Lower leg skin (tissue), 4 donors: Measurements from ENCODE around the gene JARID2. TPM values are rescaled to one million over a fixed set of nuclear protein-coding genes. Genes with fewer than 3 reads are reported as not detected.

Experiments used
- DNase-seq, 2 donors: peaks; one replicate each; pipeline ENCODE4 v3.0.0-alpha.2; 2019; ENCODE audit warnings: low spot score in 2 of 2
- H3K4me3 ChIP-seq: fragments of 200-600 bp; sonication (generic); 2 replicates; pipeline ENCODE4 v1.5.1; 2017; ENCODE audit warnings: mild to moderate bottlenecking, low read depth; ENCODE audit not compliant: poor library complexity, severe bottlenecking
- POLR2A ChIP-seq, 2 donors: fragments of 450-650 bp; IDR thresholded peaks; one replicate each; pipeline ENCODE4 v1.6.1; 2016 to 2017; ENCODE audit warnings: antibody characterized with exemption in 2 of 2, mild to moderate bottlenecking in 1 of 2, moderate library complexity in 1 of 2
- WGBS, 2 donors: methylation state at CpG; one replicate each; pipeline ENCODE4 v1.1.5; 2018; 5-methylcytosine and 5-hydroxymethylcytosine counted together
- intact Hi-C: fragments of 100-400 bp; cut with DNase I; formaldehyde crosslinking; loops from one replicate; pipeline ENCODE4 v1.15.0; 2023; ENCODE audit warnings: low total_unique reads
- total RNA-seq, 4 donors: library from RNA; depleted of rRNA; stranded (reverse); fragments of >200 nt; gene quantifications; one replicate each; pipeline ENCODE4 v1.1.0, GENCODE V29; 2016
- TF ChIP-seq, protein P1 (sequence below), 3 donors: fragments of 450-650 bp; IDR thresholded peaks; one replicate each; pipeline ENCODE4 v1.5.1; 2016; ENCODE audit warnings: antibody characterized with exemption in 3 of 3, mild to moderate bottlenecking in 3 of 3, moderate library complexity in 2 of 3

JARID2 gene
- total RNA-seq, 4 donors from 2014 or later = 17.9 to 24.2 (median 21.6) TPM

DNA sequence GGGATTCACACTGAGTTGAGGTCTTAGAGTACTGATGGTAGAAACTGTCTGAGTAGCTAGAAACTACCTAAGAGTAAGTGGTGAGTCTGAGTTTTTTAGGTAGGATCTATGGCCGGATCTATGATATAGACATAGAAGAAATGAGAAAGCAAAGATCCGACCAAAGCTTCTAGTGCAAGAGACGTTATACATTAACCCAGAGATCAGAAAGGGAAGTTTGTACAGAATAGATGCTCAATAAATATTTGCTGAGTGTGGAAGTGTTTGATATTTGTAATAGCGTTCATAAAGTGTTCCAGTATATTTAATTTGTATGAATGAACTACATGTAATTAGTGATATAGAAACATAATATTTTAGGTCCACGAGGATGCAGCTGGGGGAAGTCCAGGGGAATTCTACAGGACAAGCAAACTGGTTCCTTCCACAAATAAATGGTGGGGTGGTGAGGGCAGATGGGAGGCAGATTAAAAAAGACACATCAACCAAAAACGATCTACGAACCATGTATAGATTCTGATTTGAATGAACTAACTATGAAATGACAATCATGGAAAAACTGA, 31.9 kb upstream of the JARID2 start:
- 88 to 90% methylated on average over 7 of the region's 7 CpGs for WGBS, 2 donors
- no peak for DNase-seq
- H3K4me3 ChIP-seq = no peak overlapping the region
- TF ChIP-seq, protein P1, sequence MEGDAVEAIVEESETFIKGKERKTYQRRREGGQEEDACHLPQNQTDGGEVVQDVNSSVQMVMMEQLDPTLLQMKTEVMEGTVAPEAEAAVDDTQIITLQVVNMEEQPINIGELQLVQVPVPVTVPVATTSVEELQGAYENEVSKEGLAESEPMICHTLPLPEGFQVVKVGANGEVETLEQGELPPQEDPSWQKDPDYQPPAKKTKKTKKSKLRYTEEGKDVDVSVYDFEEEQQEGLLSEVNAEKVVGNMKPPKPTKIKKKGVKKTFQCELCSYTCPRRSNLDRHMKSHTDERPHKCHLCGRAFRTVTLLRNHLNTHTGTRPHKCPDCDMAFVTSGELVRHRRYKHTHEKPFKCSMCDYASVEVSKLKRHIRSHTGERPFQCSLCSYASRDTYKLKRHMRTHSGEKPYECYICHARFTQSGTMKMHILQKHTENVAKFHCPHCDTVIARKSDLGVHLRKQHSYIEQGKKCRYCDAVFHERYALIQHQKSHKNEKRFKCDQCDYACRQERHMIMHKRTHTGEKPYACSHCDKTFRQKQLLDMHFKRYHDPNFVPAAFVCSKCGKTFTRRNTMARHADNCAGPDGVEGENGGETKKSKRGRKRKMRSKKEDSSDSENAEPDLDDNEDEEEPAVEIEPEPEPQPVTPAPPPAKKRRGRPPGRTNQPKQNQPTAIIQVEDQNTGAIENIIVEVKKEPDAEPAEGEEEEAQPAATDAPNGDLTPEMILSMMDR (IDR thresholded peaks at IDR 0.05) = no peak
- TF ChIP-seq POLR2A (IDR thresholded peaks at IDR 0.05) = no peak
- intact Hi-C loops = no loop called here

DNA sequence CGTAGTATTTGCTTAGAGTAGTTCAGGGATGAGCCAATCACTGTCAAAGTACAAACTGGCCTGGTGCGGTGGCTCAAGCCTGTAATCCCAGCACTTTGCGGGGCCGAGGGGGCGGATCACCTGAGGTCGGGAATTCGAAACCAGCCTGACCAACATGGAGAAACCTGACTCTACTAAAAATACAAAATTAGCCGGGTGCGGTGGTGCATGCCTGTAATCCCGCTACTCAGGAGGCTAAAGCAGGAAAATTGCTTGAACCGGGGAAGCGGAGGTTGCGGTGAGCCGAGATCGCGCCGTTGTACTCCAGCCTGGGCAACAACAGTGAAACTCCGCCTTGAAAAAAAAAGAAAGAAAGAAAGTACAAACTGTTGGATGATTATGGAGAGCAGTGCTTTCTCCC, 27.5 kb upstream of the JARID2 start:
- intact Hi-C loops = no loop called here
- no peak overlapping the region for H3K4me3 ChIP-seq
- 96% methylated on average over 18 of the region's 18 CpGs for WGBS, 2 donors

DNA sequence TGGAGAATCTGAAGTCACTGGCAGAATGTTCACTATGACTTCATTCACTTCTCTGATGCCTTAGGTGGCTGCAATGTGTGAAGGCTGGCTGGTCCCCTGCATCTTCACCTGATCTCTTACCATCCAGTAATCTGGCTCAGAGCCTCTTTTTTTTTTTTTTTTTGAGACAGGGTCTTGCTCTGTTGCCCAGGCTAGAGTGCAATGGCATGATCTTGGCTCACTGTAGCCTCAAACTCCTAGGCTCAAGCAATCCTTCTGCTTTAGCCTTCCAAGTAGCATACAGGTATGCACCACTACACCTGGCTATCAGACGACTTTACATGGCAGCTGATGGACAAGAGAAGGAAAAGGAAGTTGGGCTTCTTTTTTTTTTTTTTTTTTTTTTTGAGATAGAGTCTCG, 25.8 kb upstream of the JARID2 start:
- 83 to 93% methylated on average over 2 of the region's 2 CpGs for WGBS, 2 donors
- H3K4me3 ChIP-seq = no peak overlapping the region
- TF ChIP-seq, protein P1 (IDR thresholded peaks at IDR 0.05) = no peak
- TF ChIP-seq POLR2A (IDR thresholded peaks at IDR 0.05) = no peak
- DNase-seq = no peak
- intact Hi-C loops = no loop called here

More for the DNA sequence above, 27.5 kb upstream of the JARID2 start:
- no peak for TF ChIP-seq POLR2A (IDR thresholded peaks at IDR 0.05)
- TF ChIP-seq, protein P1 (IDR thresholded peaks at IDR 0.05) = no peak
- DNase-seq = no peak

DNA sequence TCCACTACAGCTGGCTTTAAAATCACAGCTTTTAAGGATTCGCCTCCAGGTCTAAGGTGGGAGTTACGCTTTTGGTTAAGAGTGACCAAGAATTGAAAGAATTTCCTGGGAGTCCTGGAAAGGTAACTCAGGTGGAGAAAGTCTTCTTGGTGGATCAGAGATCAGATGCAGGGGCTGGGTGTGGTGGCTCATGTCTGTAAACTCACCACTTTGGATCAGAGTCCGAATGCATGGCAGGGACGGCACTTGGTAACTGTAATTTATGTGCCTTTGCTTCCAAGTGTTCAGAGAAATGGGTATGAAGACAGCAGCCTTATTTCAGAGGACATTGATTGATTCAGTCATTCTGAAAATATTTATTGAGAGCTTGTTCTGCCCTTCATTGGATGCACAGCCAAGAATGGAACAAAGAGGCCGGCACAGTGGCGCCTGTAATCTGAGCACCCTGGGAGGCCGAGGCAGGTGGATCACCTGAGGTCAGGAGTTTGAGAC, 18.0 kb upstream of the JARID2 start:
- 96 to 97% methylated on average over 7 of the region's 7 CpGs for WGBS, 2 donors
- no peak for TF ChIP-seq POLR2A (IDR thresholded peaks at IDR 0.05)
- TF ChIP-seq, protein P1 (IDR thresholded peaks at IDR 0.05) = no peak
- DNase-seq = no peak
- H3K4me3 ChIP-seq = no peak overlapping the region
- intact Hi-C loops = no loop called here

DNA sequence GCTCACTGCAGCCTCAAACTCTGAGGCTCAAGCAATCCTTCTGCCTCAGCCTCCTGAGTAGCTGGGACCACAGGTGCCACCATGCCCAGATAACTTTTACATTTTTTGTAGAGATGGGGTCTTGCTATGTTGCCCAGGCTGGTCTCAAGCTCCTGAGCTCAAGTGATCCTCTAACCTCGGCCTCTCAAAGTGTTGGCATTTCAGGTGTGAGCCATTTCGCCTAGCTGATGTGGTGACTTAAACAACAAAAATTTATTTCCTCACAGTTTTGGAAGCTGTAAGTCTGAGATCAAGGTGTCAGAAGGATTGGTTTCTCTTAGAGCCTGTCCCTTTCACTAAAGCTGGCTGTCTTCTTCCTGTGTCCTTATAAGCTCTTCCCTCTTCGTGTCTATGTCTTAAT, 15.0 kb upstream of the JARID2 start:
- intact Hi-C loops = no loop called here
- WGBS, 2 donors = 63 to 82% methylated on average over 3 of the region's 3 CpGs
- no peak for DNase-seq

More for the DNA sequence above, 15.0 kb upstream of the JARID2 start:
- no peak for TF ChIP-seq POLR2A (IDR thresholded peaks at IDR 0.05)
- TF ChIP-seq, protein P1 (IDR thresholded peaks at IDR 0.05) = no peak
- H3K4me3 ChIP-seq = no peak overlapping the region
